22Rv1 (cell line): ENCODE results near the gene CYB561A3.

Source experiments
- CTCF ChIP-seq: fragments of 450-650 bp; IDR thresholded peaks from 2 replicates; pipeline ENCODE4 v1.5.1; 2017; ENCODE audit warnings: mild to moderate bottlenecking
- ZFX ChIP-seq: fragments of 450-650 bp; IDR thresholded peaks from 2 replicates; pipeline ENCODE4 v1.6.1; 2017; ENCODE audit warnings: antibody characterized with exemption, borderline replicate concordance

- TF ChIP-seq CTCF (no peak), ZFX (no peak)
Observed at GRCh38 chr11:61403658-61404057, 42.0 kb upstream of the CYB561A3 start.
